Keratinocyte (primary cell): ENCODE data around the gene EIF4ENIF1. TPM values are rescaled to one million over a fixed set of nuclear protein-coding genes. Genes with fewer than 3 reads are reported as not detected.

Experiments
- DNase-seq: peaks from one replicate; pipeline ENCODE4 v3.0.0-alpha.2; 2011; ENCODE audit warnings: low read depth, missing footprints, low spot score
- FAIRE-seq: peaks from 2 replicates; lab custom pipeline; 2011; peaks lifted over from hg19 to GRCh38; lab: Jason Lieb, UNC
- H2AFZ ChIP-seq: 2 replicates; pipeline ENCODE4 v1.6.0; 2012; ENCODE audit warnings: low read length, control low read depth, inconsistent platforms; ENCODE audit not compliant: control insufficient read depth
- H3K27ac ChIP-seq: 2 replicates; pipeline ENCODE4 v1.5.1; 2011; ENCODE audit warnings: low read length; ENCODE audit not compliant: control insufficient read depth, insufficient read depth
- H3K27me3 ChIP-seq: 3 replicates; pipeline ENCODE4 v1.6.0; 2011; ENCODE audit warnings: low read length; ENCODE audit not compliant: control insufficient read depth, insufficient read depth; ENCODE audit errors: extremely low read depth
- H3K36me3 ChIP-seq, 2 experiments: 2 replicates in 1 of 2; 3 replicates in 1 of 2; pipeline ENCODE4 v1.5.1; 2011; ENCODE audit warnings: low read length in 2 of 2, mild to moderate bottlenecking in 1 of 2; ENCODE audit not compliant: control insufficient read depth in 2 of 2, insufficient read depth in 2 of 2; ENCODE audit errors: extremely low read depth in 1 of 2
- H3K4me1 ChIP-seq: 3 replicates; pipeline ENCODE4 v1.5.1; 2011; ENCODE audit warnings: low read length; ENCODE audit not compliant: control insufficient read depth, insufficient read depth; ENCODE audit errors: extremely low read depth
- H3K4me2 ChIP-seq: 3 replicates; pipeline ENCODE4 v1.6.0; 2011; ENCODE audit warnings: low read depth, low read length; ENCODE audit not compliant: control insufficient read depth, insufficient read depth; ENCODE audit errors: extremely low read depth
- H3K4me3 ChIP-seq, 3 experiments: fragments of 200-600 bp in 1 of 3; sonication (generic) in 1 of 3; 2 replicates in 2 of 3; 3 replicates in 1 of 3; pipeline ENCODE4 v1.5.1; 2011 to 2016; ENCODE audit warnings: low read length in 3 of 3, mild to moderate bottlenecking in 3 of 3, control low read depth in 2 of 3, inconsistent platforms in 1 of 3, low read depth in 1 of 3, mixed read lengths in 1 of 3, mixed run types in 1 of 3, moderate library complexity in 1 of 3; ENCODE audit not compliant: control insufficient read depth in 2 of 3, insufficient read depth in 2 of 3; ENCODE audit errors: extremely low read depth in 1 of 3
- H3K79me2 ChIP-seq: 2 replicates; pipeline ENCODE4 v1.6.0; 2012; ENCODE audit warnings: low read length; ENCODE audit not compliant: control insufficient read depth, insufficient read depth
- H3K9ac ChIP-seq: 3 replicates; pipeline ENCODE4 v1.6.0; 2011; ENCODE audit warnings: low read length; ENCODE audit not compliant: control insufficient read depth, insufficient read depth; ENCODE audit errors: extremely low read depth
- H3K9me1 ChIP-seq: 3 replicates; pipeline ENCODE4 v1.6.0; 2011; ENCODE audit warnings: low read length; ENCODE audit not compliant: control insufficient read depth, insufficient read depth; ENCODE audit errors: extremely low read depth
- H3K9me3 ChIP-seq: 2 replicates; pipeline ENCODE4 v1.5.1; 2012; ENCODE audit warnings: low read depth, low read length; ENCODE audit not compliant: control insufficient read depth
- H4K20me1 ChIP-seq: 3 replicates; pipeline ENCODE4 v1.6.0; 2011; ENCODE audit warnings: low read length; ENCODE audit not compliant: control insufficient read depth, insufficient read depth; ENCODE audit errors: extremely low read depth
- EZH2 ChIP-seq: IDR thresholded peaks from one replicate; pipeline ENCODE4 v1.6.1; 2012; ENCODE audit warnings: inconsistent platforms, mild to moderate bottlenecking, low read length, moderate library complexity
- dilution Hi-C: fragments of 300-500 bp; cut with MboI; formaldehyde crosslinking; loops from one replicate; pipeline ENCODE4 v1.7.0; 2020; ENCODE audit warnings: low sequenced_read_pairs; ENCODE audit not compliant: extremely low pct_ligation_motif_present
- polyA plus RNA-seq, 5 experiments: library from polyadenylated mRNA; depleted of rRNA in 3 of 5; stranded (reverse) in 3 of 5; stranded (forward) in 1 of 5; unstranded in 1 of 5; fragments of >200 nt; gene quantifications; 1 replicate in 1 of 5; 2 replicates in 3 of 5; 3 replicates in 1 of 5; pipeline versions ENCODE4 v1.2.1 to v1.2.3, GENCODE V29; 2011 to 2012; ENCODE audit warnings: missing spikeins in 2 of 5, low read depth in 1 of 5, low replicate concordance in 1 of 5
- TF ChIP-seq, protein P1 (sequence below), 3 experiments: IDR thresholded peaks in 1 of 3; conservative IDR thresholded peaks in 1 of 3; optimal IDR thresholded peaks in 1 of 3; 2 replicates in 2 of 3; 3 replicates in 1 of 3; pipeline versions ENCODE3 to v1.5.1; 2011; ENCODE audit warnings: low read length in 3 of 3, mild to moderate bottlenecking in 3 of 3, moderate library complexity in 2 of 3, control low read depth in 1 of 3, inconsistent platforms in 1 of 3; ENCODE audit not compliant: insufficient read depth in 2 of 3; ENCODE audit errors: extremely low read depth in 1 of 3

EIF4ENIF1 gene
- polyA plus RNA-seq, 1 donor (not counting 4 experiments of a cell fraction or from before 2014, with no cell fraction given) = 14.4 TPM

DNA sequence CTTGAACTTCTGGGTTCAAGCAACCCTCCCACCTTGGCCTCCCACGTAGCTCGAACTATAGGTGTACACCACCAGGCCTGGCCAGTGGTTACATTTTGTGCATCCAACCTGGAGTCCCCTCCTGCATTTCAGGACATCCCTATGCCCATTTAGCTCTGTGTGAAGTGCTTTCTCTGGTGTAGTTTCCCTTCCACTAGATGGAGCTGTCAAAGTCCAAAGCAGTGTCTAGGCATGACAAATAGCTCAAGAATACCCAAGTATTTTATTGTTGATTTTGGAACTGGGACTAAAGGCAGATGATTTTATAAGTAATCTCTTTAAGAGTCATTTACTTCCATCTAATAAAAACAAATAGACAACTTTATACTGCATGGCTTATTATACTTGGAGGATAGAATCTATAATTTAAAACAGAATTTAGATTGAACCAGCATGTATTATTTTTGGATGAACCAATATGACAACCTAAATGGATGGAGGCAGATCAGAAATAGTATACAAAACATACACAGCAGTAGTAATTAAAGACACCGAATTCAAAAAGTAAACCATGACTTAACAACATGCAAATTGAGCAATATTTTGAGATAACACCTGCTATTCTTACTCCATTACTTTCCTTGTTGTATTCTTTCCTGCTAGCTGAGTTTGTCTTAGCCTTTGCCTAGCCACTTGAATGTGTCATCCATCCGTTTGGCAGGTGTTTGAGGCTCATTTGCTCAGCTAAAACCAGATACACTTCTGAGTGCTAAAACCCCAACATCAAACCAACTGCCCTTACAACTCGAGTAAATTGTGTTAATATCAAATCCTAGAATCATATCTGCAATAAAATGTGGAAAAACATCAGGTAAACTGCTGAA is 37.7 kb downstream of the EIF4ENIF1 start:
- no peaks in the 10 kb centered on the region for H3K79me2 ChIP-seq
- no peak overlapping the region for H3K4me3 ChIP-seq
- H3K36me3 ChIP-seq = peaks cover 19% of the 10 kb centered on the region in 2 experiments
- no peak overlapping the region for H3K27ac ChIP-seq
- H4K20me1 ChIP-seq = no peaks in the 10 kb centered on the region
- dilution Hi-C loops = no loop called here
- H3K9ac ChIP-seq = no peak overlapping the region
- peak; percentile 56 for FAIRE-seq
- no peak for TF ChIP-seq EZH2
- TF ChIP-seq, protein P1, sequence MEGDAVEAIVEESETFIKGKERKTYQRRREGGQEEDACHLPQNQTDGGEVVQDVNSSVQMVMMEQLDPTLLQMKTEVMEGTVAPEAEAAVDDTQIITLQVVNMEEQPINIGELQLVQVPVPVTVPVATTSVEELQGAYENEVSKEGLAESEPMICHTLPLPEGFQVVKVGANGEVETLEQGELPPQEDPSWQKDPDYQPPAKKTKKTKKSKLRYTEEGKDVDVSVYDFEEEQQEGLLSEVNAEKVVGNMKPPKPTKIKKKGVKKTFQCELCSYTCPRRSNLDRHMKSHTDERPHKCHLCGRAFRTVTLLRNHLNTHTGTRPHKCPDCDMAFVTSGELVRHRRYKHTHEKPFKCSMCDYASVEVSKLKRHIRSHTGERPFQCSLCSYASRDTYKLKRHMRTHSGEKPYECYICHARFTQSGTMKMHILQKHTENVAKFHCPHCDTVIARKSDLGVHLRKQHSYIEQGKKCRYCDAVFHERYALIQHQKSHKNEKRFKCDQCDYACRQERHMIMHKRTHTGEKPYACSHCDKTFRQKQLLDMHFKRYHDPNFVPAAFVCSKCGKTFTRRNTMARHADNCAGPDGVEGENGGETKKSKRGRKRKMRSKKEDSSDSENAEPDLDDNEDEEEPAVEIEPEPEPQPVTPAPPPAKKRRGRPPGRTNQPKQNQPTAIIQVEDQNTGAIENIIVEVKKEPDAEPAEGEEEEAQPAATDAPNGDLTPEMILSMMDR (optimal IDR thresholded peaks at IDR 0.05 in 1 of 3, IDR thresholded peaks at IDR 0.05 in 1 of 3, conservative IDR thresholded peaks at IDR 0.05 in 1 of 3; ENCODE audit: extremely low read depth in 1 of 3, insufficient read depth in 2 of 3, low read length in 3 of 3) = peak; percentile 40 to 52 (median 50)
- H3K9me1 ChIP-seq = no peaks in the 10 kb centered on the region
- H3K27me3 ChIP-seq = no peaks in the 10 kb centered on the region
- no peak overlapping the region for H2AFZ ChIP-seq
- no peak overlapping the region for H3K4me2 ChIP-seq
- no peak for DNase-seq
- no peaks in the 10 kb centered on the region for H3K4me1 ChIP-seq
- H3K9me3 ChIP-seq = no peaks in the 10 kb centered on the region

DNA sequence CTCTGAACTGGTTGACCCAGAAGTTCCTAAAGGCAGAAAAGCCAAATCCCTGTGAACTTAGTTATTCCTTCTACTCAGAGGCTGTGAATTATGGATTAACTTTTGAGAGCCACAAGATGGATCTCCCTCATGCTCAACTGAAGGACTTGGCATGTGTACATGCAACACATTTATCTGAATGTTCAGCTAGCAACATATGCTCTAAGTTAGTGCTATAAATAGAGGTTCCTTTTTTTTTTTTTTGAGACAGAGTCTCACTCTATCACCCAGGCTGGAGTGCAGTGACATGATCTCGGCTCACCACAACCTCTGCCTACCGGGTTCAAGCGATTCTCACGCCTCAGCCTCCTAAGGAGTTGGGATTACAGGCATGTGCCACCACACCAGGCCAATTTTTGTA is 40.1 kb downstream of the EIF4ENIF1 start:
- dilution Hi-C loops = no loop called here
- no peaks in the 10 kb centered on the region for H3K27me3 ChIP-seq
- no peak overlapping the region for H3K4me2 ChIP-seq
- DNase-seq (no peak), FAIRE-seq (no peak)
- H3K79me2 ChIP-seq = no peaks in the 10 kb centered on the region
- H3K36me3 ChIP-seq = peaks cover 14 to 28% of the 10 kb centered on the region in 2 experiments
- H3K9me1 ChIP-seq = no peaks in the 10 kb centered on the region
- H3K9ac ChIP-seq = no peak overlapping the region
- no peaks in the 10 kb centered on the region for H3K4me1 ChIP-seq
- TF ChIP-seq, protein P1 (optimal IDR thresholded peaks at IDR 0.05 in 1 of 3, IDR thresholded peaks at IDR 0.05 in 1 of 3, conservative IDR thresholded peaks at IDR 0.05 in 1 of 3; ENCODE audit: extremely low read depth in 1 of 3, insufficient read depth in 2 of 3, low read length in 3 of 3) = no peak
- TF ChIP-seq EZH2 = no peak
- no peaks in the 10 kb centered on the region for H3K9me3 ChIP-seq
- H3K27ac ChIP-seq = no peak overlapping the region
- no peak overlapping the region for H2AFZ ChIP-seq
- no peaks in the 10 kb centered on the region for H4K20me1 ChIP-seq
- H3K4me3 ChIP-seq = no peak overlapping the region
